Colon (tissue), 2 donors: ENCODE results near the gene ABI2.
"Not testable (repeated sequence)": the region's sequence is repeated elsewhere in the genome, so short reads cannot be mapped to it uniquely, and the experiment has no call there.

Source experiments
- FAIRE-seq: peaks from 2 replicates; lab custom pipeline; 2012; peaks lifted over from hg19 to GRCh38; lab: Jason Lieb, UNC
- donor health status: control.
- donor health status: control.

The ABI2 gene

DNA sequence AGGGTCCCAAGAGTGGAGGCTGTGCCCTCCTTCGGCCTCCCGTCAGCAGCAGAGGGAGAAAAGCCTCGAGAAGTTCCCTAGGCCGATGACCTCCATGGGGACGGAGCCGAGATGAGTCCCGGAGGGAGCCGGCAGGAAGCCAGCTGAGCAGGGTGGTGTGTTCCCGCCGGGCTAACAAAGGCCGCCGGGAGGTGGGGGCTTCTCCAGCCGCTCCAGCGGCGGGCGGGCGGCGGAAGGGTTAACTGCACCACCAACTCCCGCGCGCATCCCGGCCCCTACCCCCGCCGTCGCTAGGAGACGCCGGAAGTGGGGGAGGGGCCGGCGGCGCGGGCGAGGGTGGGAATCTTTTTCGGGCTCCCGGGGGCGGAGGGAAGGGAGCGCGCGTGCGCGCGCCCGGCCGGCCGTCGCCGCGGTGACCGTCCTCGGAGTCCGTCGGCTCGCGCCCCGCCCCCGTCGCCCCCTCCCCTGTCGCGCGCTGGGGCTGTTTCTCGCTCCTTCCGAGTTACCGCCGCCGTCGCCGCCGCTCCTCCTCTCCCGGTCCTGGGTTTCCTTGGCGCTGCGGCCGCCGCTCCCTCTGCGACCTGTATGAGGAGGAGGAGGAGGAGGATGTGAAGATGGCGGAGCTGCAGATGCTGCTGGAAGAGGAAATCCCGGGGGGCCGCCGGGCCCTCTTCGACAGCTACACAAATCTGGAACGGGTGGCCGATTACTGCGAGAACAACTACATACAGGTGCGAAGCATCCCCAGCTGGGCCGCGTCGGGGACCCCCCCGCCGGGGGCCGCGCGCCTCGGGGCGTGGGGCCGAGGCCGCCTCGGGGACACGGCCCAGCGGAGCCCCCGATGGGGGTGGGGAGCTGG, at the start of gene ABI2:
Gene ABI2 (plus strand): TSS at position 494 of the 859 bp plus-strand sequence. CDS start 121 bp downstream, at position 615.
- FAIRE-seq: no peak

DNA sequence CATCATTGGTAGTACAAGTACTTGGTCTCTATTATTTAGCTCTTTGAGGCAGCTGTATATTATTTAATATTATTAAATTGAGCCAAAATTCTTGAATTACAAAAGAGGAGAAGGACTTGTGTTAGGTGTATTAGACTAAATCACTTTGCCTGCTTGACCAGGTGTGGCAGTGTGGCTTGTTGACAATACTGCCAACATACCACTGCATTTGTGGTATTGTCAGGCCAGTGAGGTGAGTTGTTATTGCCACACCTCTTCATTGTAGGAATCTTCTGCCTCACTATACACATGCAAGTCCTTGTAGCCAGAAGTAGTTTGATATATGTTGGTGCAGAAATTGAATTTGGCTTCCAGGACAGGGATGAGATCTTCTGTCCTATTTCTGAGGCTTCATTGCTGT, 48.9 kb upstream of the ABI2 start:
- FAIRE-seq: no peak

DNA sequence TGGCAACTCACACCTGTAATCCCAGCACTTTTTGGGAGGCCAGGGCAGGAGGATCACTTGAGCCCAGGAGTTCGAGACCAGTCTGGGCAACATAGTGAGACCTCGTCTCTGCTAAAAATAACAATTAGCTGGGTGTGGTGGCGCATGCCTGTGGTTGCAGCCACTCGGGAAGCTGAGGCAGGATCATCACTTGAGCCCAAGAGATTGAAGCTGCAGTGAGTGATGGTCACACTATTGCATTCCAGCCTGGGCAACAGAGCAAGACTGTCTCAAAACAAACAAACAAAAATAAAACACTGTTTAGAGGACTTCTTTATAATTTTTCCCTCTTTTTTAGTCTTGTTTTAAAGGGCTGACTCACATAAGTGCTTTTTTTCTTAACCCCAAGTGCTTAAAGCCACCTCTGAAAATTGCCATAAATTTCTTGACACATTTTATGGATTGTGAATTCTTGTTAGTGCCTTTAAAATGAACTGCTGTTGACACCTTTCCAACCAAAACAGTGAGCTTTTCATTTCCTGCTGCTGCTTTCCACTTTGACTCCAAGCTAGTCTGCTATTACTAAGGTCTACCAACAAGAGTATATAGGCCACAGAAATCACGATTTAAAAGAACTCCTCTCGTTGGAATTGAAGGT, 47.6 kb upstream of the ABI2 start:
- FAIRE-seq: no peak

DNA sequence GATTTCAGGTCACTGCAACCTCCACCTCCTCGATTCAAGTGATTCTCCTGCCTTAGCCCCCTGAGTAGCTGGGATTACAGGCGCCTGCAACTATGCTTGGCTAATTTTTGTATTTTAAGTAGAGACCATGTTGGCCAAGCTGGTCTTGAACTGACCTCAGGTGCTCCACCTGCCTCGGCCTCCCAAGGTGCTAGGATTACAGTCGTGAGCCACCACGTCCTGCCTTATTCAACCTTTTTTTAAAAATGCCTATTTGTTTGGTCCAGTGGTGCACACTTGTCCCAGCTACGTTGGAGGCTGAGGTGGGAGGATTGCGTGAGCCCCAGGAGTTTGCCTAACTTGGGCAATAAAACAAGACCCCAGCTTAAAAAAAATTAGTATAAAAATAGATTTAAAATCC, 46.1 kb upstream of the ABI2 start:
- no peak for FAIRE-seq

DNA sequence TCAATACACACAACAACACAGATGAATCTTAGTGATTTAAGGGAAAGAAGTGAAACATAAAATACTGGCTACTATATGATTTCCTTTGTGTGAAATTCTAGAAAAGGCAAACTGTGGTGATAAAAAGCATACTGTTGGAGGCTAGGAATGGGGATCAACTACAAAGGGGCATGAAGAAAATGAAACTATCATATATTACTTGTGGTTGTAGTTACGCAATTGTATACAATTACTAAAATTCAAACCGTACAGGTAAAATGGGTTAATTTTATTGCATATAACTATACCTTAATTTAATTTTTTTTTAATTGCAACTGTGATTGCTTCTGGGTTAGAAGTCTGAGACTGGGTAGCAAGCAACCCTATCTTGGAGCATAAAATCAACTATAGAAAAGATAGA, 41.7 kb upstream of the ABI2 start:
- no peak for FAIRE-seq

DNA sequence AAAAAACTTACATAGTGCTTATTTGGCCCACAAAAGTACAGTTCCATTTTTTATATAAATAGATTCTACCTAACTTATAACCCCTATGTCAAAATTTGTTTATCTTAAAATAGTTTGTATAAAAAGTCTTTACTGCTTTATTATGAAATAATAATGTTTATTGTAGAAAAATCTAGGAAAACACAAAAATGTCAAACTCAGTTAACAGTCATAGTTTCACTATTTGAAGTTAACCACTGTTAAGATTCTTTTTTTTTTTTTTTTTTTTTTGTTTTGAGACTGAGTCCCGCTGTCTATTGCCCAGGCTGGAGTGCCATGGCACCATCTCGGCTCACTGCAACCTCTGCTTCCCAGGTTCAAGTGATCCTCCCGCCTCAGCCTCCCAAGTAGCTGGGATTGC, 26.5 kb upstream of the ABI2 start:
- FAIRE-seq: no peak

DNA sequence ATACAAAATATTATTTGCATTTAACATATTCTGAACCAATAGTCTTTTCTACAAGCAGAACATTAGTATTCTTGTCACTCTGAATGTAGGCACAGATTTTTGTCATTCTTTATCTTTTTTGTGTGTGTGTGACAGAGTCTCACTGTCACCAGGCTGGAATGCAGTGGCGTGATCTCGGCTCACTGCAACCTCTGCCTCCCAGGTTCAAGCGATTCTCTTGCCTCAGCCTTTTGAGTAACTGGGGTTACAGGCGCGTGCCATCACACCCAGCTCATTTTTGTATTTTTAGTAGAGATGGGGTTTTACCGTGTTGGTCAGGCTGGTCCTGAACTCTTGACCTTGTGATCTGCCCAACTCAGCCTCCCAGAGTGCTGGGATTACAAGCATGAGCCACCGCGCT, 25.6 kb upstream of the ABI2 start:
- not testable (repeated sequence) for FAIRE-seq

DNA sequence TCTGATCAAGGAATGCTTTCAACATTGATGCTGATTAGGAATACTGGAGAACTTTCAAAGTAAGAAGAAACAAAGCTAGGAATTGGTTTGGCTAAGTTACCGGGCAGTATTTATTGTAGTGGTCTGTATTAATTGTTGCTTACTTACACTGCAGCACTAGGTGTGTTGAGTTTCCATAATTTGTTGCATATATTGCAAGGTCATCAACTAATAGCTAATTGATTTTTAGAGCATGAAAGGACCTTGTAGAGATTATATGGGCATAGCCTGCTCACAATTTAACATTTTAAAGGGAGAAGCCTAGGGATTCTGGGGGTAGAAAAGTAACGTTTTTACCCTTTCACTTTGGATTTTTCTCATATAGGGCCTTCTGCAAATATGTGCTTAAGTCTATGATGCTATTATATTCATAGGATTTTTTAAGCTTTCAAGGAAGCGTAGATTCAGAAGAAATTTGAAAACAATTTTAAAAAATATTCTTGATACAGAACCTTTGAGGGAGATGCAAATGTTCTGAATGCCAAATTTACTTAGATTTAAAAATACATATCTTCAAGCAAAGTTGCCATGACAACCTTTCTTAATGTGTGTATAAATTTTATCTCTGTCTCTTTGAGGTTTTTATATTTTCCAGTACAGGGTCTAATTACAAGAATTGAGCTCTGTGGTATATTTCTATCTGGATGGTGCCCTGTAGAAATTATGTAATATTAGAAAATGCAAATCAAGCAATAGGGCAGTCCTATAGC, 17.3 kb upstream of the ABI2 start:
- FAIRE-seq: no peak

DNA sequence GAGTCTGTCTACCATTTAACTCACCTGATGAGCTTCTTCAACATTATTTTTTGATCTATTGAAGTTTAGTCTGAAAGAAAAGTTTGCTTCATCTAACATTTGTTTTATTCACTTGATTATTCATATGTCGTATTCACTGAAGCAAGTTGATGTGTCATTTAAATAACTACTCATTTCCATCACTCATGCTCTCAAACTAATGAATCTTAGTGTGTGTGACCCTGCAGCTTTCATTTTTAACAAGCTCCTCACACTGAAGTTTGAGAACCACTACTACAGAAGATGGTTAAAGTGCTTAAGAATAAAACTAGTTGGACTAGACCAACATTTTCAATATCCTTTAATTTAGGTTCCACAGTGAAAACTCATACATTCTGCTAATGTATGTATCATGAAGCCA, 1.8 kb upstream of the ABI2 start:
- FAIRE-seq: no peak

DNA sequence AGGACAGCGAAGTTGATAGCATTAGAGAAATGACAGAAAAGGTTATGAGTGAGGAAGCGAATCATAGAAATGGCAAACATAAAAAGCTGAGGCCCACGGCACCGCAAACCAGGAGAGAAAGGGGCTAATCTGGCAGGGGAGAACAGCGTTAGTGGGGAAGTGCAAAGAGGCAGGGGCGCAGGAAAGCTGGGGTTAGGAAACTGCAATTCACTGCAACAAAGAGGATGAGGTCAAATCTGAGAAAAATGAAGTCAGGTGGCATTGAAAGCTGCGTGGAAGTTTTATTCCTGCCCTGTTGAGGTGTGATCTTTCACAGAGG, 653 bp upstream of the ABI2 start:
- no peak for FAIRE-seq

DNA sequence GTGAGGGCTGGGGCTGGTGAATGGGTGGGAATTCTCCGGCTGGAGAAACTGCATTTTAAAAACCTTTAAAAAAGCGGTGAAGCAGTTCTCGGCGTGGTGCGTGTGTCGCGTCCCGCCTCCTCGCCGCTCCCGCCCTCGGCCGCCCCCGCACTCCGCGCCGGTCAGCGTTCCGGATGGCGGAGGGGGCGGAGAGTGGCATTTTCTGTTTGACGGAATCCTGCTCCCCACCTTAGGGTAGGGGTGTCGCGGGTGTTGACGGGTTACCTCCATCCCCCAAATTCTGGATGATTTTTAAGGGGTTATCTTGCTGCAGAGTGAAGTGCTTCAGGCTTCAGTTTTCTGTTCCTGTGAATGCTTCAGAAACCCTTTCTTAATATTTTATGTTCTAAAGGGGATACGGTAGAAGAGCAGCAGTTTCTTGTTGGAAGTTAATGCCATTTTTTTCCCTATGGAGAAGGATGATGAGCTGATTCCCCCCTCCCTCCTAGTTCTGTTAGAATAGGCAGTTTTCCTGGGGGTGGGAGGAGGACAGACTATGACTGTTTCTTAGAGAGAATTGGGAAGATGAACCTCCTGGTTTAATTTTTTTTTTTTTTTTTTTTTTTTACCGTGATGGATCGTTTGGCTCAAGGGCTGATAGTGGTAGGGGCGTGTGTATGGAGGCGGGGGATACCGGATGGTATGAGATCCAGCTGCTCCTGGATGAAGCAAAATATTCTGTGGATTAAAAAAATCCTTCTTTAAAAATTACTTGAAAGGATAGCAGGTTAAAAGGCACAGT, 756 bp downstream of the ABI2 start:
- FAIRE-seq: no peak

DNA sequence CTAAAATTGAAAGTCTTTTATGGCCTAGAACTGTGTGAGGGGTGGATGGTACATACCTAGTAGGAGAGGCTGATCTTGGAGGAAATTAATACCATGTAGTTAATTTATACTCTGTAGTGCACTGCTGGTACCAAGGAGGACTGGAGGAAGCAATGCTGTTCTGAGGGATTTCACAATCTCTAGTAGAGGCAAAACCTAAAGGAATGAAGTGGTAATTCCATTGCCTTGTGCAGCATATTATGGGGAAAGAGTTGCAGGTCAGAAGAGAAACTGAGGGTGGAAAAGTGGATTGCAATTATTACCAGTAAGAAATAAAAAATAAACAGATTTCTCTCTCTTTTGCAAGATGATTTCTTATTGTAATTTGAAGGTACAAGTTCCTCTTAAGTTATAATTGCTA, 2.2 kb downstream of the ABI2 start:
- no peak for FAIRE-seq

DNA sequence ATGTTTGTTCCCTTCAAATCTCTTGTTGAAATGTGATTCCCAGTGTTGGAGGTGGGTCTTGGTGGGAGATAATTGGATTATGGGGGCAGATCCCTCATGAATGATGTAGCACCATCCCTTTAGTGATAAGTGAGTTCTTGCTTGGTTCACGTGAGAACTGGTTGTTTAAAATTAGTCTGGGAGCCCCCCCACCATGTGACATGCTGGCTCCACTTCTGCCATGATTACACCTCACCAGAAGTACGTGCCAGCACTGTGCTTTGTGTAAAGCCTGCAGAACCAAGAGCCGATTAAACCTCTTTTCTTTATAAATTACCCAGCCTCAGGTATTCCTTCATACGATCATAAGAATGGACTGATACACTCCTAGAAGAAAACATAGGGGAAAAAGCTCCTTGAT, 10.1 kb downstream of the ABI2 start:
- no peak for FAIRE-seq

DNA sequence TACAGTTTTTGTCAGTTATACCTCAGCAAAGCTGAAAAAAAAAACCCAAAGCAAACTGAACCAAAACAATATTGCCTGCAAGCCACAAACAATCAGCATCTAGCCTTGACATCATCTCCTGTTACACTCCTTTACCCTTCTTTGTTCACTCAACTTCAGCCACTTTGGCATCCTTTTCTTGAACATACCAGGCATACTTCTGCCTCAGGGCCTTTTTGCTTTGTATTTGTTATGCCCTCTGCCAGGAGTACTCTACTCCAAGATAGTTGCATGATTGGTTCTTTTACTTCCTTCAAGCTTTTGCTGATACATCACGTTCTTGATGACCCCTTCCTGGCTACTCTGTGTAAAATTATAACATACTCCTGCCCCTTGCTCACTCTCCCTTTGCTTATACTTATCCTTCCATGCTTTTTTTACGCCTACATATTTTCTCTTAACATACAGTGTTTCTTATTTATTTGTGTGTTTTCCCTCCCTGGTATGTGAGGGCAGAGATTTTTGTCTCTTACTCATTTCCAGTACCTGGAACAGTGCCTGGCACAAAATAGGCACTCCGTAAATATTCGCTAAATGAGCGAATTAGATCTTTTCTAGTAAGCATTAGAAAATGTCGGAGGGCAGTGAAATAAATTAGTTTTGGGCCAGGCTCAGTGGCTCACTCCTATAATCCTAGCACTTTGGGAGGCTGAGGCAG, 12.7 kb downstream of the ABI2 start:
- no peak for FAIRE-seq

DNA sequence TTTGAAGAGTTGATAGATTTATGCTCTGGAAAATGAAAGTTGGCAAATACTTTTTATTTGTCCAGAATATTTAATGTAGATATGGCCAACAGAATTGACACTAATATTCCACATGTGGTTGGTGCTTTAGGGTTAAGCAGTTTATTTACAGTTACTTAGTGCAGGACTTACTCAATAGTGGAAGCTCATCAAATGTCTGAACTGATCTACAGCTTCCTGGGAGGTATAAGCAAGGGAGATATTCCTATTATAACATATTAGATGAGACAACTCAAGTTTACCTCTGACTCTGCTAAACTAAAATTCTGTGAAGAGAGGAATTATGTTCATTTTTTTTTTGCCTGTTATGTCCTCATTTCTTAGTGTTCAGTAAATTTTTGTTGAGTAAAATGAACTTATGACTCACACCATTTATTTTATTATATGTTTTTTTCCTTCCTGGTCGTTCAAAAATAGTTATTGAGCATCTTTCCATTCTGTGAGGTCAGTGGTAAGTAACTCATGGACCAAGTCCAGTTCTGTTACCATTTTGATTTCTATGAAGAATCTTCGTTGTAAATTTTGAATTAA, 13.6 kb downstream of the ABI2 start:
- no peak for FAIRE-seq

DNA sequence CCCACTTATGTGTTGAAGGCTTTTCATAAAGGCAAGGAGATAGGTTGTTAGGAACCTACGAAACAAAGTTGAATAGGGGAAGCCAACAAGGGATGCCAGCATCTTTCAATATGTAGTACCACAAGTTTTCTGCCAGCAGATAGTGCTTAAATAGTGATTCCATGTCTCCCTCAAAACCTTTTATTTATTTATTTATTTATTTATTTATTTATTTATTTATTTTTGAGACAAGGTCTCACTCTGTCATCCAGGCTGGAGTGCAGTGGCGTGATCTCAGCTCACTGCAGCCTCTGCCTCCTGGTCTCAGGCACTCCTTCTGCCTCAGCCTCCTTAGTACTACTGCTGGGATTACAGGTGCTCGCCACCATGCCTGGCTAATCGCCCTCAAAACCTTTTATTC, 14.2 kb downstream of the ABI2 start:
- not testable (repeated sequence) for FAIRE-seq

DNA sequence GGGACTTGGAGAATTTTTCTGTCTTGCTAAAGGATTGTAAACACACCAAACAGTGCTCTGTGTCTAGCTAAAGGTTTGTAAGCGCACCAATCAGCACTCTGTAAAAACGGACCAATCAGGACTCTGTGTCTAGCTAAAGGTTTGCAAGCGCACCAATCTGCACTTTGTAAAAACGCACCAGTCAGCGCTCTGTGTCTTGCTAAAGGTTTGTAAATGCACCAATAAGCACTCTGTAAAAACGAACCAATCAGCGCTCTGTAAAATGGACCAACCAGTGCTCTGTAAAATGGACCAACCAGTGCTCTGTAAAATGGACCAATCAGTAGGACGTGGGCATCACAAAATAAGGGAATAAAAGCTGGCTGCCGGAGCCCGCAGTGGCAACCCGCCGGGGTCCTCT, 16.5 kb downstream of the ABI2 start:
- no peak for FAIRE-seq

DNA sequence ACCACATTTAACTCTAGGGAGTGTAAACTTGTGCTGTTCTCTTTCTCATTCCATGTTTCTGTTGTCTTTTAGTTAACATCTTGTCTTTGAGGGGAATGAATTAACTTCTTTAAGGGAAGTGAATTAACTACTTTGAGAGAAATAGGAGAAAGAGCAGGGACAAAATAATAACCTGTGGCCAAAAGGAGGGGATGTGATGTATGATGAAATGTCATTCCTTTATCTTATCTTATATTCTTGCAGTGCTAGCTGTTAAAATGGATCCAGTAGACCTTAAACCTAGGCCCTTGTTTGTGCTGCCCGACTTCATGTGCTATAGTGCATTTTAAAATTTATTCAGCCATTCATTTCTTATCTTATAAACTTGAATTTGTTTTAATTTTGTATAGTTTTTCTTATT, 18.4 kb downstream of the ABI2 start:
- FAIRE-seq: no peak

DNA sequence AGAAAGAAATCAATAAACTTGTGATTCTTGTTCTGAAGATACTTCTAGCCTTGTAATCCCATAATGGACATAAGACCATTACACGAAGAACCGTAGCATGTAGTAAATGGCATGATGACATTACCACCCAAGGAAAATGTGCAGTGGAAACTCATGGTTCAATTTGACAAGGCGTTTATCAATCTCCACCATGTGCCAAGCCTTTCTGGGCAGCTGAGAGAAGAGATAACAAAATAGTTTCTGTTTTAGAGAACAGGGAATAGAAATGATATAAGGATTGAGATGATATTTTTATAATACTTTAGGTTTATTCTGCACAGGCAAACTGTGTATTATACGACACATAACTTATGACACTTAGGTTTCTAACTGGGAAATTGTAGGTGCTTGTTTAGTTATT, 19.2 kb downstream of the ABI2 start:
- FAIRE-seq: no peak

DNA sequence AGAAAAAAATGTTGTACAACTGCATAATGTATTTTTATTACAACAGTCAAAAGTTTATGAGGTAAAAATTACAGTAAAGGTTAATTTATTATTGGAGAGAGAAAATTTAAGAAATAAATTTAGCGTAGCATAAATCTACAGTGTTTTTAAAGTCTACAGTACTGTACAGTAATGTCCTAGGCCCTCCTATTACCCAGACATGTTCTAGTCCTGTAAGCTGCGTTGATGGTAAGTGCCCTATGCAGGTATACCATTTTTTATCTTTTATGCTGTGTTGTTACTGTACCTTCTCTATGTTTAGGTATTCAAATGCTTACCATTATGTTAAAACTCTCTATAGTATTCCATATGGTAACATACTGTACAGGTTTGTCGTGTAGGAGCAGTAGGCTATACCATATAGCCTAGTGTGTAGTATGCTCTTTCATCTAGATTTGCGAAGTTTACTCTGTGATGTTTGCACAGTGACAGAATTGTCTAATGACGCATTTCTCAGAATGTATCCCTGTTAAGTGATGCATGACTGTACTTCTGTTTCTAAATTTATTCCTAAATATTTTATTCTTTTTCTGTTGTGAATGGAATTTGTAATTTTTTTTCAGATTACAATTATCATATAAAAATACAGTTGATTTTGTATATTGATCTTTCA, 24.5 kb downstream of the ABI2 start:
- no peak for FAIRE-seq

DNA sequence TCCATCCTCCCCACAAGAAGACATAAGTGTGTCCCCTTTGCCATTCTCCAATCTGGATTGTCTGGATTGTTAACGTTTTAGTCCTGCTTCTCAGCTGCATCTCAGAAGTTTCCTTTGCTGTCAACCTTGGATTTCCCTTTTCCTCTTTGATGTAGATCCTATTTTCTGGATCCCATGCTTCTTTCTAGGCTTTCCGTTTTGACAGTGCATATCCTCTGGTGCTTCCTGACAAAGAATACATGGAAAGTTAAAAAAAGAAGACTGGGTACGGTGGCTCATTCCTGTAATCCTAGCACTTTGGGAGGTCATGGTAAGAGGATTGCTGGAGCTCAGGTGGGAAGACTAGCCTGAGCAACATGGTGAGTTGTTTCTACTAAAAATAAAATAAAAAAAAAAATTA, 26.8 kb downstream of the ABI2 start:
- no peak for FAIRE-seq
